Stimulated activated naive CD4-positive, alpha-beta T cell treated with Interleukin-2 at 50 U/mL for 16 hours (primary cell): Measurements from ENCODE around the gene ATF7IP.

Experiments used
- DNase-seq: peaks from one replicate; lab custom pipeline; 2025; lab: John Stamatoyannopoulos, UW

ATF7IP gene

GRCh38 chr12:14481201-14481600 lies 115.7 kb downstream of the ATF7IP start:
- DNase-seq = no peak

- DNase-seq = no peak
These were observed 116.9 kb downstream of the ATF7IP start for GRCh38 chr12:14482361-14482760.

GRCh38 chr12:14482886-14483285 lies 117.4 kb downstream of the ATF7IP start:
- DNase-seq = no peak

GRCh38 chr12:14495326-14495725 lies 129.8 kb downstream of the ATF7IP start:
- DNase-seq = no peak

- no peak for DNase-seq
These were observed 140.4 kb downstream of the ATF7IP start for GRCh38 chr12:14505626-14506596.

- no peak for DNase-seq
These were observed 145.1 kb downstream of the ATF7IP start for GRCh38 chr12:14510574-14510973.

GRCh38 chr12:14514154-14514842 lies 148.8 kb downstream of the ATF7IP start:
- no peak for DNase-seq

- DNase-seq = no peak
These were observed 149.5 kb downstream of the ATF7IP start for GRCh38 chr12:14514946-14515345.

- DNase-seq = no peak
These were observed 156.3 kb downstream of the ATF7IP start for GRCh38 chr12:14521822-14522221.

GRCh38 chr12:14525964-14526363 lies 160.5 kb downstream of the ATF7IP start:
- DNase-seq = no peak

- no peak for DNase-seq
These were observed 166.7 kb downstream of the ATF7IP start for GRCh38 chr12:14532152-14532551.

- DNase-seq = no peak
These were observed 171.6 kb downstream of the ATF7IP start for GRCh38 chr12:14537088-14537487.

GRCh38 chr12:14540801-14541462 lies 175.4 kb downstream of the ATF7IP start:
- DNase-seq = no peak

GRCh38 chr12:14545144-14546124 lies 180.0 kb downstream of the ATF7IP start:
- no peak for DNase-seq

GRCh38 chr12:14547571-14547970 lies 182.1 kb downstream of the ATF7IP start:
- no peak for DNase-seq

GRCh38 chr12:14548609-14549008 lies 183.1 kb downstream of the ATF7IP start:
- no peak for DNase-seq
